GM21528 (cell line): ENCODE results near the gene SERTAD2.

Experiments used
- ATAC-seq: cut with Tn5 transposase; IDR thresholded peaks from one replicate; pipeline ENCODE4 v1.9.1; 2021; ENCODE audit warnings: mild to moderate bottlenecking, moderate library complexity; ENCODE audit not compliant: unreplicated experiment, low FRiP score

Gene SERTAD2

GRCh38 chr2:64610316-64610855 is 43.3 kb downstream of the SERTAD2 start:
- no peak for ATAC-seq

- ATAC-seq, result no peak
These were observed 43.8 kb downstream of the SERTAD2 start for GRCh38 chr2:64609942-64610281.

GRCh38 chr2:64609227-64609941 is 44.3 kb downstream of the SERTAD2 start:
- peak; percentile 46 for ATAC-seq

- peak; percentile 3 for ATAC-seq
These were observed 44.9 kb downstream of the SERTAD2 start for GRCh38 chr2:64608867-64609226.

- ATAC-seq, result no peak
These were observed 46.1 kb downstream of the SERTAD2 start for GRCh38 chr2:64607381-64608304.

GRCh38 chr2:64606479-64607363 is 47.0 kb downstream of the SERTAD2 start:
- peak; percentile 89 for ATAC-seq

GRCh38 chr2:64605991-64606478 is 47.7 kb downstream of the SERTAD2 start:
- ATAC-seq, result no peak

GRCh38 chr2:64605026-64605471 is 48.7 kb downstream of the SERTAD2 start:
- ATAC-seq, result no peak

GRCh38 chr2:64604155-64604554 is 49.6 kb downstream of the SERTAD2 start:
- no peak for ATAC-seq

GRCh38 chr2:64602436-64602835 is 51.3 kb downstream of the SERTAD2 start:
- ATAC-seq, result no peak

- ATAC-seq, result no peak
These were observed 51.8 kb downstream of the SERTAD2 start for GRCh38 chr2:64601785-64602391.

- ATAC-seq, result no peak
These were observed 52.5 kb downstream of the SERTAD2 start for GRCh38 chr2:64601034-64601754.

- no peak for ATAC-seq
These were observed 54.2 kb downstream of the SERTAD2 start for GRCh38 chr2:64599469-64599868.

GRCh38 chr2:64598226-64598625 is 55.5 kb downstream of the SERTAD2 start:
- ATAC-seq, result no peak

GRCh38 chr2:64595397-64596176 is 58.1 kb downstream of the SERTAD2 start:
- no peak for ATAC-seq

GRCh38 chr2:64594226-64594989 is 59.3 kb downstream of the SERTAD2 start:
- ATAC-seq, result no peak

GRCh38 chr2:64593035-64593655 is 60.6 kb downstream of the SERTAD2 start:
- ATAC-seq, result no peak
